OCI-LY1 (cell line): ENCODE results near the gene STEAP1B.

Source experiments
- EZH2 ChIP-seq: fragments of 200-600 bp; sonication (generic), shearing (Covaris generic); IDR thresholded peaks from 2 replicates; pipeline ENCODE4 v1.8.0; 2017; ENCODE audit warnings: borderline replicate concordance, mixed run types, mild to moderate bottlenecking, antibody characterized with exemption, low read length, moderate library complexity, mixed read lengths
- TF ChIP-seq, protein P1 (sequence below): fragments of 200-600 bp; sonication (generic), shearing (Covaris generic); IDR thresholded peaks from 2 replicates; pipeline ENCODE4 v1.5.1; 2017; ENCODE audit warnings: mild to moderate bottlenecking, antibody characterized with exemption, low read length, moderate library complexity, mixed read lengths

DNA sequence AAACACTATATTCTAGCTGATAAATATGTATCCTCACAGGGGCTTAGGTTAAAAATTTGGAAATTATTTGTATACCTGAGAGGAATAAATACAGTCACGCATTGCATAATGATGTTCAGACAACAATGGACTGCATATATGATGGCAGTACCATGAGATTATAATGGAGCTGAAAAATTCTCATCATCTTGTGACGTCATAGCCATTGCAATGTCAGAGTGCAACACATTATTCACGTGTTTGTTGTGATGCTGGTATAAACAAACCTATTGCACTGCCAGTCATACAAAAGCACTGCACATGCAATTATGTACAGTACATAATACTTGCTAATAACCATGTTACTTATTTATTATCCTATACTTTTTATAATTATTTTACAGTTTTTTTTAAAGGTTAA, 31.4 kb downstream of the STEAP1B start:
- TF ChIP-seq, protein P1, sequence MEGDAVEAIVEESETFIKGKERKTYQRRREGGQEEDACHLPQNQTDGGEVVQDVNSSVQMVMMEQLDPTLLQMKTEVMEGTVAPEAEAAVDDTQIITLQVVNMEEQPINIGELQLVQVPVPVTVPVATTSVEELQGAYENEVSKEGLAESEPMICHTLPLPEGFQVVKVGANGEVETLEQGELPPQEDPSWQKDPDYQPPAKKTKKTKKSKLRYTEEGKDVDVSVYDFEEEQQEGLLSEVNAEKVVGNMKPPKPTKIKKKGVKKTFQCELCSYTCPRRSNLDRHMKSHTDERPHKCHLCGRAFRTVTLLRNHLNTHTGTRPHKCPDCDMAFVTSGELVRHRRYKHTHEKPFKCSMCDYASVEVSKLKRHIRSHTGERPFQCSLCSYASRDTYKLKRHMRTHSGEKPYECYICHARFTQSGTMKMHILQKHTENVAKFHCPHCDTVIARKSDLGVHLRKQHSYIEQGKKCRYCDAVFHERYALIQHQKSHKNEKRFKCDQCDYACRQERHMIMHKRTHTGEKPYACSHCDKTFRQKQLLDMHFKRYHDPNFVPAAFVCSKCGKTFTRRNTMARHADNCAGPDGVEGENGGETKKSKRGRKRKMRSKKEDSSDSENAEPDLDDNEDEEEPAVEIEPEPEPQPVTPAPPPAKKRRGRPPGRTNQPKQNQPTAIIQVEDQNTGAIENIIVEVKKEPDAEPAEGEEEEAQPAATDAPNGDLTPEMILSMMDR, result no peak
- TF ChIP-seq EZH2, result no peak
